A549 treated with AZD2906 at 1 μM for 4 hours (cell line): ENCODE measurements around the gene SCAP. TPM values are rescaled to one million over a fixed set of nuclear protein-coding genes. Genes with fewer than 3 reads are reported as not detected.

ENCODE experiments used
- total RNA-seq: library from RNA; stranded (reverse); fragments of 200-300 nt; extraction: Qiagen RNA extraction; gene quantifications from 5 replicates; pipeline ENCODE4 v1.2.3, GENCODE V29; 2022

The SCAP gene
- total RNA-seq = 22.0 to 30.1 TPM (median 27.4 TPM) in 5 replicates

DNA sequence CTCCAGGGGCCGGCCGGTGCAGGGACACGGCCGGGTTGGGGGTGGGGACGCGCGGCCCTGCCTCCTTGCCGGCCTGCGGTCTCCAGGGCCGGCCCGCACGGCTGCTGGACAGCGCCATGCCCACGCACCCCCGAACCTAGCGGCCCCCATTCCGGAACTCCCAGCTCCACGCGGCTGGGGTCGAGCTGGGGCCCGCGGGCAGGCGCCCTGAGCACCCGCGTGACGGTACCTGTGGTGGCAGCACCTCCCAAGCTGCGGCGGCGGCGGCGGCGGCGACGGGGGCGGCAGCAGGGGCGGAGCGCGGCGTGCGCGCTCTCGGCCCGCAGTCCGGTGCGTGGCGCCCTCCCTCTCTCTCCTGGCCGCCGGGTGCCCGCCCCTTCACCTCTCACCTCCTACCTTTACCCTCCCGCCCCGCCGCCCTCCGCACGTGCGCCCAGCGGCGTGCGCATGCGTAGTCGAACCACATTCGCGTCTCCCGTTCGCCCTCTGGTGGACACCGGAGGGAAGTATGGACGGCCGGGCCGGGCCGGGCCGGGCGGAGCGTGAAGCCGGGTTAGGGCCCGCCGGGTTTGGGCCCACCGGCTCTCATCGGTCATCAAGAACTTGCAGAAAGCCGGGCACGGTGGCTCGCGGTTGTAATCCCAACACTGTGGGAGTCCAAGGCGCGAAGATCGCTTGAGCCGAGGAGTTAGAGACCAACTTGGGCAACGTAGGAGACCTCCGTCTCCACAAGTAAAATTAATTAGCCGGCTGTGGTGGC lies at the start of gene SCAP:
Gene SCAP (minus strand): TSS at position 372 of the 760 bp plus-strand sequence. CDS start 32,948 bp downstream, outside the sequence.

DNA sequence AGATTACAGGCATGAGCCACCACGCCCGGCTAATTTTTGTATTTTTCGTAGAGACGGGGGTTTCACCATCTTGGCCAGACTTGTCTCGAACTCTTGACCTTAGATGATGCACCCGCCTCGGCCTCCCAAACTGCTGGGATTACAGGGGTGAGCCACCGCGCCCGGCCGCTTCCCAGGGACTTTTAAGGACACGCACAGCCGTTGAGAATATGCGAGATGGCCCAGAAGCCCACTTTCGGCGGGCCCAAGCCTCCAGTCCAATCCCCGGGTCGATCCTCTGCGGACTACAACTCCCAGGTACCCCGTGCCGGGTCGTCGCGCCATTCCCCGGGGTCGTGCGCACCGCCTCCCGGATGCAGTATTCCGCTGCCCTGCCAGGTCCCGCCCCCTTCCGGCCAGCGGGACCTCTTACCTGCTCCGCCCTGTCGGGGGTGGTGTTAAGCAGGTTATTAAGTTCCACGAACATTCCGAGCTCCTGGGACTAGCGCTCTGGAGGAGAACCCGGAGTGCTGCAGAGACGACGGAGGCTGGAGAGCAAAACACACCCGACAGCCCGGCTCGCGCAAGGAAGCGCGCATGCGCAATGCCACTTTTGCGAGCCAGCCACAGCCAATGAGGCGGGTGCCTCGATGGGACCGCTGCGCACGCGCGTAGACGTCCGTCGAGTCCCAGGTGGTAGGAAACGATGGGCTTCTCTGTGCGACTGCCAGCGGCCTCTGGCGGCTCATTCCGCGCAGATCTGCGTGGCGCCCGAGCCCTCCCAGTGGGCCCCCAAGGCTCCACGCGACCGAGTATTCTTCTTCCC lies 37.6 kb upstream of the SCAP start, which contains the start of gene ELP6:
Gene ELP6 (minus strand): TSS at position 588 of the 805 bp plus-strand sequence. CDS start 122 bp downstream, at position 466.

DNA sequence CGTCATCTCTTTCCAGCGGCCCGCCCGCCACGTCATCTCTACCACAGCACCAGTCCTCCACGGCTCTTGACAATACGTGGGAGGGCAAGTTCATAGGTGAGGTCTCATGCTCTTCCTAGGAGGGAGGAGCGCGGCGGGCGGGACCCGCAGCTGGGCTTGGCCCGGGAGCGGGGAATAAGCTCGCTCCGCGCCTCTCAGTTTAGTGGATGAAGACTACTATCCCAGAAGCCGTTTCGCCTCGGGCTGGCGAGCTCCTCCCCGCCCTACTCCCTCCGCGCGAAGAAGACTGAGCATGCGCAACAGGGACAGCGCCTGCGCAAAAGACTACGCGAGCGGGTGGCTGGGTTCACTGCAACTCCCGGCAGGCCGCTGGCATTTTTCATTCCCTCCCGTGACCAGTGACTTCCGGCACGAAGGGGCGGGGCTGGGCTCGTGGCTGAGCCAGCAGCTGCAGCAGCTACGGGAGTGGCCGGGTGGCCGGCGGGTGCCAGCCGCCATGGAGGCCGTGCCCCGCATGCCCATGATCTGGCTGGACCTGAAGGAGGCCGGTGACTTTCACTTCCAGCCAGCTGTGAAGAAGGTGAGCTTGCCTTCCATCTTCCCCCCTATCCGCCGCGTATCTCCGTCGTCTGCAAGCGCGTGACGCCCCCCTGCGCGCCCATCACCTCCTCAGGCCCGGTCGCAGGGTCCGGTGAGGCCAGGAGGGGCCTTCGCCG lies 95.0 kb downstream of the SCAP start, which contains the start of gene PTPN23:
Gene PTPN23 (plus strand): TSS at position 421 of the 716 bp plus-strand sequence. CDS start 76 bp downstream, at position 497.

Other genes with a start within 250 kb of the SCAP start
- gene KIF9, start 193.1 kb downstream of the SCAP start, total RNA-seq = 15.5 to 21.6 TPM (median 19.5 TPM) in 5 replicates
- gene KLHL18, start 193.0 kb downstream of the SCAP start, total RNA-seq = 18.0 to 19.5 TPM (median 18.9 TPM) in 5 replicates
- gene PTPN23, start 94.9 kb downstream of the SCAP start, total RNA-seq = 18.0 to 23.0 TPM (median 21.6 TPM) in 5 replicates
- gene ELP6, start 37.8 kb upstream of the SCAP start, total RNA-seq = 25.0 to 30.6 TPM (median 28.0 TPM) in 5 replicates
- gene CSPG5, start 102.9 kb upstream of the SCAP start, total RNA-seq = 0.80 to 1.1 TPM (median 0.95 TPM) in 5 replicates